NT2/D1 (cell line): ENCODE measurements around the gene PHF10.
"Not testable (repeated sequence)": the region's sequence is repeated elsewhere in the genome, so short reads cannot be mapped to it uniquely, and the experiment has no call there.

Experiments
- SUZ12 ChIP-seq: IDR thresholded peaks from 2 replicates; pipeline ENCODE4 v1.6.1; 2011; ENCODE audit not compliant: insufficient read length, insufficient read depth; ENCODE audit errors: extremely low read depth
- ZNF274 ChIP-seq: IDR thresholded peaks from 2 replicates; pipeline ENCODE4 v1.6.1; 2011; ENCODE audit warnings: mild to moderate bottlenecking, low read depth, low read length

- TF ChIP-seq ZNF274, SUZ12: not testable (repeated sequence)
Measured at GRCh38 chr6:169765789-169766188, 41.5 kb upstream of the PHF10 start.
